Stimulated activated effector memory CD8-positive, alpha-beta T cell treated with anti-CD3 and anti-CD28 coated beads, Interleukin-12 subunit alpha, Interleukin-12 subunit beta, amount 100 ng/mL, for 72 hours (primary cell): ENCODE results near the gene TOX2.

Experiments used
- ATAC-seq: fragments of 150-1000 bp; cut with Tn5 transposase; 2 replicates; pipeline ENCODE4 v1.10.0; 2021
- DNase-seq, 2 donors: peaks; one replicate each; pipeline ENCODE4 v3.0.0; 2021 to 2022; ENCODE audit warnings: low spot score in 2 of 2
- H3K27ac Mint-ChIP-seq: one replicate; pipeline ENCODE4 v1.8.0; 2022; ENCODE audit warnings: mild to moderate bottlenecking, mixed read lengths
- H3K36me3 Mint-ChIP-seq: one replicate; pipeline ENCODE4 v1.8.0; 2022; ENCODE audit warnings: mild to moderate bottlenecking, mixed read lengths
- H3K4me1 Mint-ChIP-seq: one replicate; pipeline ENCODE4 v1.8.0; 2022; ENCODE audit warnings: mixed read lengths
- H3K4me3 Mint-ChIP-seq: one replicate; pipeline ENCODE4 v1.8.0; 2022; ENCODE audit warnings: mild to moderate bottlenecking, mixed read lengths
- H3K9me3 Mint-ChIP-seq: one replicate; pipeline ENCODE4 v1.8.0; 2022; ENCODE audit warnings: mixed read lengths

The TOX2 gene

DNA sequence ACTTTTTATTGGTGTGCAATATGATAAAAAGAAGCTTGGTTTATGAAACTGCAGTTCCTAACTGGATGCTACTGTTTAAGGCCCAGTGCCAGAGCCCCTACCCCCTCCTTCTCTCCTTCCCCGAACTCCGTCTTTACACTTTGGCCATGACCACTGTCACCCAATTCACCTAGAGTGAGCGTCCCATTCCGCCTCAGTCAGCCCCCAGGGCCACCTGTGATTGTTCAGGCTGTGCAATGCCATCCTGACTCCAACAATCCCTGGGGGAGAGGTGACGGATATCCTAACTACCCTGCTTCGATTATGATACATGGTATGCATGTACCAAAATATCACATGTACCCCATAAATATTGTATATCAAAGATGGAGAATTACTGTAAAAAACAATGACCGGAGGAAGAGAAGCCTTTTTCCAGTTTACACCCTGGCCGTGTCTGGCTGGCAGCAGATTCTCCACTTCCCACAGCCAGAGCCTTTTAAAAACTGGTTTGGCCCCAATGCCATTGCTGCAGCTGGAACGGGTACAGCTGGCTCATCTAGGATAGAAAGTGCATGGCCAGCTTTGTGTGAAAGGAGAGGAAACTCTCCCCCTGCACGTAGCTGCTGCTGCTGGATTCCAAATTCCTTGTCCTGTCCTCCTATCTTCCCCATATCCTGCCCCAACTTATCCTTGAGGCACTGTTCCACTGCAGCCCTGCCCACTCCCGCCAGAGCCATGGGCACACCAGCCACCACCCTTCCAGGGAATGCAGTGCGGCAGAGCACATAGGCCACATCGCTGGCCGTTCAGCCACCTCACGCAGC, 172.6 kb downstream of the TOX2 start:
- no peak overlapping the region for H3K27ac Mint-ChIP-seq
- H3K36me3 Mint-ChIP-seq, result no peaks in the 10 kb centered on the region
- no peak overlapping the region for H3K4me3 Mint-ChIP-seq
- H3K9me3 Mint-ChIP-seq, result no peaks in the 10 kb centered on the region
- DNase-seq, result no peak
- no peak for ATAC-seq
- no peaks in the 10 kb centered on the region for H3K4me1 Mint-ChIP-seq

DNA sequence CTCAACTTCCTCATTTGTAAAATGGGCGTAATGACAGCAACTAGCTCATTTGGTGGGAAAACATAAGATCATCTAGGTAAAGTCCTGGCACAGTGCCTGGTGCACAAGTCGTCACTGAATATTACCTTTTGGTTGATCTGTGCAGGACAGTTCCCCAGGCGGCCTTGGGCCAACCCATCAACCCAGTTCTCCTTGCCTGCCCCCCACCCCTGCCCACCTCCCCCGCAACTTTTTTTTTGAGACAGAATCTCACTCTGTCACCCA, 173.1 kb downstream of the TOX2 start:
- no peak for ATAC-seq
- no peak overlapping the region for H3K27ac Mint-ChIP-seq

DNA sequence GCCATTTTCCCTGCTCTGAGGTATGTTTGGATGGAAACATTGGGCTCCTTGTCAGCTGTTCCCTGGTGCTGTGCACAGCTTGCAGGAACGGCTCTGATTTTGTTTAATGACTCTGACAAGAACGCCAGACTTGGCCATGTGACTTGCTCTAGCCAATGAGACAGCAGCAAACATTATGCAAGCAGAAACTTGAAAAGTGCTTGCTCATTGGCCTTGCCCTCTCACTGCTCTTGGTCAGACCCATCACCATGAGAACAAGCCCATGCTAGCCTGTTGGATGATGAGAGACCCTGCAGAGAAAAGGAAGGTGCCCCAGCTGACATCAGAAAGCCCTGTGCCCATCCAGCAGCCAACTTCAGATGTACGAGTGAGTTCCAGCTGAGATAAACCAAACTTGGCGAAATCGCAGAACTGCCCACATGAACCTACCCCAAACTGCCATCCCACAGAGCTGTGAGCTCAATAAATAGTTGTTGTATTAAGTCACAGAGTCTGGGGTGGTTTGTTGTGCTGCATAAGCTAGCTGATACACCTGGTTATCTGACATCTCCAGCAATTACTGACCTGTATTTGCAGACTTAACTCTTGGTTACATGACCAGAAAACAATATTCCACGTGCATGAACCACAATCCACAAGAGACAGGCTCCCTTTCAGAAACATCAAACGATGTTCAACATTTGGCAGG, 175.5 kb downstream of the TOX2 start:
- ATAC-seq (peak; percentile 42), DNase-seq (no peak)
- no peaks in the 10 kb centered on the region for H3K4me1 Mint-ChIP-seq
- no peak overlapping the region for H3K27ac Mint-ChIP-seq
- no peaks in the 10 kb centered on the region for H3K36me3 Mint-ChIP-seq
- H3K4me3 Mint-ChIP-seq, result no peak overlapping the region
- H3K9me3 Mint-ChIP-seq, result no peaks in the 10 kb centered on the region

More for the DNA sequence above, 173.1 kb downstream of the TOX2 start:
- no peaks in the 10 kb centered on the region for H3K4me1 Mint-ChIP-seq
- no peak for DNase-seq
- no peaks in the 10 kb centered on the region for H3K9me3 Mint-ChIP-seq
- H3K36me3 Mint-ChIP-seq, result no peaks in the 10 kb centered on the region
- H3K4me3 Mint-ChIP-seq, result no peak overlapping the region

DNA sequence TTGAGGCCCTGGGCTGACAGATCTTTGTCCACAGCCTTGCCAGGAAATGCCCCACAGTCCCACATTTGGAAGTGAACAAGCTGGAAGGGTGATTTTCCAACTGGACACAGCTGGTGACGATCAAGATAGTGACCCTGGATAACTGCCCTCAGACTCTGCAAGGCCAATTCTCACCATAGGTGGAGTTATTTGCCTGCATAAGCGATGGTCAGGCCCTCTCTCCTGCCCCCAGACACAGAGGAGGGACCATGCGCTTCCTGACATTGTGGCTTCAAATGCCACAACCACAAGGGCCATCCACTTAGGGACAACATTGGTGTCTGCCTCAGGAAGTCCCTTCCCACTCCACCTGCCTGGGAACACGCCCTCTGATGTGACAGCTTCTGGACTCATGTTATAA, 176.4 kb downstream of the TOX2 start:
- Mint-ChIP-seq H3K27ac (no peak overlapping the region), H3K4me3 (no peak overlapping the region), H3K9me3 (no peaks in the 10 kb centered on the region), H3K36me3 (no peaks in the 10 kb centered on the region), H3K4me1 (no peaks in the 10 kb centered on the region)
- DNase-seq (no peak), ATAC-seq (no peak)

DNA sequence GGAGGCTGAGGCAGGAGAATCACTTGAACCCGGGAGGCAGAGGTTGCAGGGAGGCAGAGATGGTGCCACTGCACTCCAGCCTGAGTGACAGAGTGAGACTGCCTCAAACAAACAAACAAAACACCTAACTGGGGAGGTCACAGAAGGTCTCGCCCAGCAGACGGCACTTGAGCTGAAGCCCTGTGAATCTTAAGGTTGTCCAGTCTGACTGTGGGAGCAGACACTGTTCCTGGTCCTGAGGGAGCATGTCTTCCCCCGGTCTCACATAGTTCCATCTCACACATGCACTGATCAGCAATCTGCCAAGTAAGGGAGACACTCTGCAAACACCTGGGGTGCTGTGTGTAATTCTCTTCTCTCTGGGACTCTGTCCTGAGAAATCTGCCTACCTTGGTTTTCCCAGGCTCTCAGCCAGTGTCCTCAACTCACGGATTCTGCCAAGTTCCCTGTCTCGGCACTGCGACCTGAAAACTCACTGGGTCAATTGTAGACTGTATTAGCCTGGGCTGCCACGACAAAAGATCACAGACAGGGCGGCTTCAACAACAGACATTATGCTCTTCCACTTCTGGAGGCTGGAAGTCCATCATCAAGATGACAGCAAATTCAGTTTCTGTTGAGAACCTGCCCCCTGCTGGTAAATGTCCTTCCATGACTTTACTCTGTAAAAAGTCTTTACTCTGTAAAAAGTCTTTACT, 178.0 kb downstream of the TOX2 start:
- DNase-seq, result no peak
- no peaks in the 10 kb centered on the region for H3K9me3 Mint-ChIP-seq
- H3K4me3 Mint-ChIP-seq, result no peak overlapping the region
- H3K27ac Mint-ChIP-seq, result peak overlapping the region; percentile 18
- H3K4me1 Mint-ChIP-seq, result no peaks in the 10 kb centered on the region
- H3K36me3 Mint-ChIP-seq, result no peaks in the 10 kb centered on the region
- no peak for ATAC-seq

DNA sequence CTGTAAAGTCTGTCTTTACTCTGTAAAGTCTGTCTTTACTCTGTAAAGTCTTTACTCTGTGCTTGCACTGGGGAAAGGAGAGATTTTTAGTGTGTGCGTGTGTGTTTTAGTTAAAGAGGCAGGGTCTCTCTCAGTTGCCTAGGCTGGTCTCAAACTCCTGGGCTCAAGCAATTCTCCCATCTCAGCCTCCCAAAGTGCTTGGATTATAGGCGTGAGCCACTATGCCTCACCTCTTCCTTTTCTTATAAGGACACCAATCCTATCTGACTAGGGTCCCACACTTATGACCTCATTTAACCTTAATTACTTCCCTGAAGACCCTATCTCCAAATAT, 178.6 kb downstream of the TOX2 start:
- H3K27ac Mint-ChIP-seq, result peak overlapping the region; percentile 18
- no peaks in the 10 kb centered on the region for H3K9me3 Mint-ChIP-seq
- no peak for ATAC-seq
- no peaks in the 10 kb centered on the region for H3K36me3 Mint-ChIP-seq
- H3K4me3 Mint-ChIP-seq, result no peak overlapping the region
- DNase-seq, result no peak
- H3K4me1 Mint-ChIP-seq, result no peaks in the 10 kb centered on the region

DNA sequence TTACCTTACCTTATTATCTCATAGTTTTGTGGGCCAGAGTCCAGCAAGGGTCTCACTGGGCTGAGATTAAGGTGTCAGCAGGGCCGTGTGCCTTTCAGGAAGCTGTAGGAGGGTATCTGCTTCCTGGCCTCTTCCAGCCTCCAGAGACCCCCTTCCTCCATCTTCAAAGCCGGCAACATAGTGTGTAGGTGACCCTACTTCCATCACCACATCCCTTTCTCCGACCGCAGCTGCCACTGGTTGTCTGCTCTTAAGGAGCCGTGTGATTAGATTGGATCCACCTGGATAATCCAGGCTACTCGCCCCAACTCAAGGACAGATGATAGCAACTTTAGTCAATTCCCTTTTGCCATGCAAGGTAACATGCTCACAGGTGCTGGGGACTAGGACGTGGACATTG, 181.2 kb downstream of the TOX2 start:
- H3K27ac Mint-ChIP-seq, result no peak overlapping the region
- DNase-seq (no peak), ATAC-seq (no peak)
- no peaks in the 10 kb centered on the region for H3K4me1 Mint-ChIP-seq
- H3K9me3 Mint-ChIP-seq, result no peaks in the 10 kb centered on the region
- no peak overlapping the region for H3K4me3 Mint-ChIP-seq
- no peaks in the 10 kb centered on the region for H3K36me3 Mint-ChIP-seq

DNA sequence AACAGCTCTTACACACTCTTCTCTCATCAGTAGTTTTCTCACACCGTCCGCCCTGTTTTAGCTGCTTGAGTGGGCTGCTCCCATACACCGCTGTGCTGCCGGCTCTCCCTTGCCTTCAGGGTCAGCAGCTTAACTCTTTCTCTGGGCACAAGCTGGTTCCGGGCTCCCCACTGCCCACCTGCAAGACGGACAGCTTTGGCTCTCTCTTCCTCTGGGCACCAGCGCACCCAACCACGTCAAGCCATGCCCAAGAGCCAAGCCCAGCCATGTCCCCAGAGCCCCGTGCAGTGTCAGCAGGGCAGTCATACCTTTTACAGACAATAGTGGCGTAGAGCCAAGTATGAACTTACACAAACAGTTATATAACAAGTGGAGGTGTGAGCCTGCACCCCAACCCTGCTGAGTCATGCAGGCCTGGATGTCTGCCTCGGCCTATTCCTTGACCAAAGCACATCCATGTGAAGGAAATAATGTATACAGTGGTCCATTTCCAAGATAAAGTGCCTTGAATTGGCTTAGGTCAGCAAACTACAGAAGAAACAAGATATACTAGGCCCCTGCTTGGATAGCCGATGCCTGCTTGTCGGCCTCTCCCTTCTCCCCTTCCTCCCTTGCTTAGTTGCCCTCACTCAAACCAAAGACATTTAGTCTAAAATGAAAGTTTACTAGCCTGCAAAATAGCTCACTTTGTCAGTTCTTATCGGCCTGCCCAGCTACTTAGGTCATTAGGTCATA, 183.0 kb downstream of the TOX2 start:
- H3K27ac Mint-ChIP-seq, result no peak overlapping the region
- DNase-seq (no peak), ATAC-seq (no peak)
- no peaks in the 10 kb centered on the region for H3K36me3 Mint-ChIP-seq
- no peak overlapping the region for H3K4me3 Mint-ChIP-seq
- no peaks in the 10 kb centered on the region for H3K4me1 Mint-ChIP-seq
- no peaks in the 10 kb centered on the region for H3K9me3 Mint-ChIP-seq

DNA sequence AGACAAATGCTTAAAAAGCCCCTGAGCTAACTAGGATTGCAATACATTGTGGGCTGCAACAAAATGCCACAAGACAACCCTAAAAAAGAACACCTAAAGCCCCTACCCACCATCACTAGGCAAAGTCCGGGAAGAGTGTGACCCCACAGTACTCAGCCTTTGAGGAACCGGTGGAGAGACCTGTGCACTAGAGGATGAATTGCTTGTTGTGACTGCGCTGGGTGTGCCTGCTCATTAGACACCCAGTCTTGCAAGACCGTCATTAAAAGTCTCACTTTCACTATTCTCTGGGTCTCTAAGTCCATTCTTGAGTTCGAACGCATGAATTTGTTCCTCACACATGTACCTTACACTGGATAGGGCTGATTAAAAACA, 183.6 kb downstream of the TOX2 start:
- DNase-seq (no peak), ATAC-seq (no peak)
- Mint-ChIP-seq H3K27ac (no peak overlapping the region), H3K4me1 (no peaks in the 10 kb centered on the region), H3K36me3 (no peaks in the 10 kb centered on the region), H3K4me3 (no peak overlapping the region), H3K9me3 (no peaks in the 10 kb centered on the region)

DNA sequence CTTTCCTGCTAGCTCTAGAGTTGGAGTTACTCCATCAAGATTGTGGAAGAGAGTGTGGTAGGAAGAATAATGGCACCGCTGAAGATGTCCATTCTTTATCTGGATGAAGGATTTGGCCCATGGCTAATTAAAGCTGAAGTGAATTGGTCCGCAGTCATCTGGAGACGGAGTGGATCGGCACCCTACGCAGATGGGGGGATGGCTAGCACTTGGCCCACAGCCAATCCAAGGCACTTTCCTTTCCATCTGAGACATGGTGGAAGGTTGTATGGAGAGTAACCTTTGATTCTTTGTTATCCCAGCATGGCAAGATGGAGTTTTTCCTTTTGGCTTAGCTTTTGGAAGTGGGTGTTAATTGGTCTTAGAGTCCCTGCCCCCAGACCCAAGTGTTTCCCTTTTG, 184.0 kb downstream of the TOX2 start:
- H3K27ac Mint-ChIP-seq, result no peak overlapping the region

DNA sequence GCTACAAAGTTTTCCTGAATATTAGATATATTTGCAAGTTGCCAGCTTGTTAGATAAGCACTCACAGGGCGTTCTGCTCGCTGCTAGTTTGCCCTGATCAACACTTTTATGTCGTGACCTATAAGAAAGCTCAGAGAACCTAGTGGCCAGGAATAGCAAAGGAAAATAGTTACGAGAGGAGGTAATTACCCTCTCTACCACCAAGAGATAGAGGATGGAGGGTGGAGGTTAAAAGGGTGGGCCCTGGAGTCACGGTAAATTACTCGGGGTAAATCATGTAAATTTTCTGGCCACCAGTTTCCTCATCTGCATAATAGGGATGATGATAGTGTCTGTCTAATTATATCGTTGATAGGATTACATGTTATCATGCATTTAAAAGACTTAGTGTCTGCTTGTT, 185.2 kb downstream of the TOX2 start:
- H3K4me3 Mint-ChIP-seq, result no peak overlapping the region
- no peaks in the 10 kb centered on the region for H3K4me1 Mint-ChIP-seq
- no peaks in the 10 kb centered on the region for H3K9me3 Mint-ChIP-seq
- ATAC-seq, result no peak
- no peak for DNase-seq
- H3K27ac Mint-ChIP-seq, result no peak overlapping the region
- H3K36me3 Mint-ChIP-seq, result no peaks in the 10 kb centered on the region

More for the DNA sequence above, 184.0 kb downstream of the TOX2 start:
- no peaks in the 10 kb centered on the region for H3K9me3 Mint-ChIP-seq
- H3K4me3 Mint-ChIP-seq, result no peak overlapping the region
- DNase-seq (no peak), ATAC-seq (no peak)
- no peaks in the 10 kb centered on the region for H3K36me3 Mint-ChIP-seq
- H3K4me1 Mint-ChIP-seq, result no peaks in the 10 kb centered on the region

DNA sequence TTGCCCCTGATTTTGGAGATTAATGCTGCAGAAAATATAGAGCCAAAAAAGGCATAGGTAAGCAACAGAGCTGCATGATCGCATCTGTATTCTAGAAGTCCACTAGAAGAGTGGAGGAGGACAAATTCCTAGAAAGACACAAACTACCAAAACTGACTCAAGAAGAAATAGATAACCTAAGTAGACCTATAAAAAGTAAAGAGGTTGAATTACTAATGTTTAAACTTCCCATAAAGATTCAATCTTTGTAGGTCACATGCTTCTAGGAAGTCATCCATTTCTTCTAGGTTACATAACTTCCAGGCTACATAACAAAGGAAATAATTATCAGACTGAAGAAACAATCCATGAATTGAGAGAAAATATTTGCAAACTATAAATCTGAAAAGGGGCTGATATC, 187.9 kb downstream of the TOX2 start:
- peaks cover 2% of the 10 kb centered on the region for H3K9me3 Mint-ChIP-seq
- no peak overlapping the region for H3K4me3 Mint-ChIP-seq
- H3K36me3 Mint-ChIP-seq, result no peaks in the 10 kb centered on the region
- no peaks in the 10 kb centered on the region for H3K4me1 Mint-ChIP-seq
- H3K27ac Mint-ChIP-seq, result no peak overlapping the region
- DNase-seq (no peak), ATAC-seq (no peak)

DNA sequence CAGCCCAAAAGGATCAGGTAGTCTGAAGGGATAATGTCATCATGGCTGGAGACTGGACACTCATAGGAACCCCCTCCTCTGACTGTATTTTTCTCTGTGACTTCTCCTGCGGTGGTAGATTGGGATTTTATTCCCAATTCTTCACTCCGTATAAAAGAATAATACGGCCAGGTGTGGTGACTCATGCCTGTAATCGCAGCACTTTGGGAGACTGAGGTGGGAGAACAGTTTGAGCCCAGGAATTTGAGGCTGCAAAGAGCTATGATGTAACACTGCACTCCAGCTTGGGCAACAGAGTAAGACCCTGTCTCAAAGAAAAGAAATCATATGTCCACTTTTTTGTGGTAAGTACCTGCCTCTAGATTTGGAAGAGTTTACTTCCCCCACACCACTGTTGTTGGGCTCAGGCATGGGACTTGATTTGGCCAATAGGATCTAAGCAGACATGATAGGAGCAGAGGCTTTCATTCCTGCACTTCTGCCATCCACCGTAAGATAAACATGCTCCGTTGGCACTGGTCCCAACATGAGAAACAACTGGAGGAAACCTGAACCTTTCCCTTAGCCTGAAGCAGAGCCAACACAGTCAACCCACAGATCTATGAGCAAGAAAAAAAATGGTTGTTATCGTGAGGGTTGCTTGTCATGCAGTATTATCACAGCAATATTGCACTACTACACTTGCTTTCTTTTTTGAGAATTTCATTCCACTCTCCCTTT, 190.3 kb downstream of the TOX2 start:
- peaks cover 2% of the 10 kb centered on the region for H3K9me3 Mint-ChIP-seq
- H3K36me3 Mint-ChIP-seq, result no peaks in the 10 kb centered on the region
- no peak for DNase-seq
- H3K27ac Mint-ChIP-seq, result no peak overlapping the region
- ATAC-seq, result no peak
- H3K4me3 Mint-ChIP-seq, result no peak overlapping the region
- no peaks in the 10 kb centered on the region for H3K4me1 Mint-ChIP-seq

DNA sequence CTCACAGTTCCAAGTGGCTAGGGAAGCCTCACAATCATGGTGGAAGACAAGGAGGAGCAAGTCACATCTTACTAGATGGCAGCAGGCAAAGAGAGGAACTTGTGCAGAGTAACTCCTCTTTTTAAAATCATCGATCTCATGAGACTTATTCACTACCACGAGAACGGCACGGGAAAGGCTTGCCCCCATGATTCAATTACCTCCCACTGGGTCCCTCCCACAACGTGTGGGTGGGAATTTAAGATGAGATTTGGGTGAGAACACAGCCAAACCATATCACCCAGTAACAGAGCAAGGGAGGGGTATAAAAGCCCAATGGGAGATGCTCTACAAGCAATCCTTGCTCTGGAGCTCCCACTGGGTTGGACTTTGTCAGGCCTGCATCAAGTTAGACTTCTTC, 192.0 kb downstream of the TOX2 start:
- Mint-ChIP-seq H3K4me1 (no peaks in the 10 kb centered on the region), H3K27ac (no peak overlapping the region), H3K4me3 (no peak overlapping the region), H3K36me3 (no peaks in the 10 kb centered on the region), H3K9me3 (peaks cover 2% of the 10 kb centered on the region)
- DNase-seq, result no peak
- ATAC-seq, result no peak

DNA sequence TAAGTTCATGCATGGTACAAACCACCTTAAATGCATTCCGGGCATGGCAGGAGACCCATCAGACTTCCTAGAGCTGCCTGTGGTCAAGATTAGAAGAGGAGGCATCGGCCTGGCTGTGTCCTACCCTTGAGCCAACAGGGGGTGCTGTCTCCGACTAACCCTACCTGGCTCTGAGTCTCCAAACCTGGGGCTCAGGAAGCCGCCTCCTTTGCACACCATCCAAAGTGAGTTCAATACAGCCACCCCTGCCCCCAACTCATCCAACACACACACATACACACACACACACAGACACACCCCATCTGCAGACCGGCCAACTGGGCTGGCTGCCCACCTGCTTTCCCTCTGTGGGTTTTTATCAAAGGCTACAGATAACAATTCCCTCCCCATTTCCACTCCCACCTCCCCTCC, 195.3 kb downstream of the TOX2 start:
- peaks cover 2% of the 10 kb centered on the region for H3K9me3 Mint-ChIP-seq
- ATAC-seq (no peak), DNase-seq (no peak)
- no peak overlapping the region for H3K27ac Mint-ChIP-seq
- H3K4me3 Mint-ChIP-seq, result no peak overlapping the region
- no peaks in the 10 kb centered on the region for H3K36me3 Mint-ChIP-seq
- H3K4me1 Mint-ChIP-seq, result no peaks in the 10 kb centered on the region
